Fibroblast of villous mesenchyme (primary cell): ENCODE measurements around the gene MPO. TPM values are rescaled to one million over a fixed set of nuclear protein-coding genes. Genes with fewer than 3 reads are reported as not detected.

ENCODE experiments used
- DNase-seq: peaks from one replicate; pipeline ENCODE4 v3.0.0-alpha.2; 2010; ENCODE audit warnings: low read depth
- H3K4me3 ChIP-seq: 2 replicates; pipeline ENCODE4 v1.5.1; 2011; ENCODE audit warnings: low read depth, mild to moderate bottlenecking, low read length
- total RNA-seq: library from RNA; depleted of rRNA; stranded (reverse); fragments of >200 nt; gene quantifications from 2 replicates; pipeline ENCODE4 v1.2.3, GENCODE V29; 2012
- TF ChIP-seq, protein P1 (sequence below): IDR thresholded peaks from 2 replicates; pipeline ENCODE4 v1.5.1; 2012; ENCODE audit warnings: low read depth, mild to moderate bottlenecking, low read length; ENCODE audit not compliant: insufficient read depth

The MPO gene
- total RNA-seq, 1 donor, result not detected

DNA sequence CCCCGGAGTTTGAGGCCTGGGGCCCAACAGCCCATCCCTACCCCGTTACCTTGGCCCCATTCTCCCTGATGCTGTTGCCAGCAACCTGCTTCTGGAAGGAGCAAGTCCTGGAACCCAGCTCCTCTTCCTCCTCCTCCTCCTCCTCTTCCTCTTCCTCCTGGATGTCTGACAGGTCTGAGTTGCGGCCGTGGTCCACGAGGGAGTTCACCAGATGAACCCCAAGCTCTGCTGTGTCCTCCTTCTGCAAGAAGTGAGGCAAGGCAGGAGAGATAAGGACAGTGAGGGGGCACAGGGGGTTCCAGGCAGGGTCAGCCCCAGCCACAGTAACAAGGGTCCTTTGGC, 29.2 kb upstream of the MPO start:
- DNase-seq, result no peak
- no peak overlapping the region for H3K4me3 ChIP-seq
- TF ChIP-seq, protein P1, sequence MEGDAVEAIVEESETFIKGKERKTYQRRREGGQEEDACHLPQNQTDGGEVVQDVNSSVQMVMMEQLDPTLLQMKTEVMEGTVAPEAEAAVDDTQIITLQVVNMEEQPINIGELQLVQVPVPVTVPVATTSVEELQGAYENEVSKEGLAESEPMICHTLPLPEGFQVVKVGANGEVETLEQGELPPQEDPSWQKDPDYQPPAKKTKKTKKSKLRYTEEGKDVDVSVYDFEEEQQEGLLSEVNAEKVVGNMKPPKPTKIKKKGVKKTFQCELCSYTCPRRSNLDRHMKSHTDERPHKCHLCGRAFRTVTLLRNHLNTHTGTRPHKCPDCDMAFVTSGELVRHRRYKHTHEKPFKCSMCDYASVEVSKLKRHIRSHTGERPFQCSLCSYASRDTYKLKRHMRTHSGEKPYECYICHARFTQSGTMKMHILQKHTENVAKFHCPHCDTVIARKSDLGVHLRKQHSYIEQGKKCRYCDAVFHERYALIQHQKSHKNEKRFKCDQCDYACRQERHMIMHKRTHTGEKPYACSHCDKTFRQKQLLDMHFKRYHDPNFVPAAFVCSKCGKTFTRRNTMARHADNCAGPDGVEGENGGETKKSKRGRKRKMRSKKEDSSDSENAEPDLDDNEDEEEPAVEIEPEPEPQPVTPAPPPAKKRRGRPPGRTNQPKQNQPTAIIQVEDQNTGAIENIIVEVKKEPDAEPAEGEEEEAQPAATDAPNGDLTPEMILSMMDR, result no peak

DNA sequence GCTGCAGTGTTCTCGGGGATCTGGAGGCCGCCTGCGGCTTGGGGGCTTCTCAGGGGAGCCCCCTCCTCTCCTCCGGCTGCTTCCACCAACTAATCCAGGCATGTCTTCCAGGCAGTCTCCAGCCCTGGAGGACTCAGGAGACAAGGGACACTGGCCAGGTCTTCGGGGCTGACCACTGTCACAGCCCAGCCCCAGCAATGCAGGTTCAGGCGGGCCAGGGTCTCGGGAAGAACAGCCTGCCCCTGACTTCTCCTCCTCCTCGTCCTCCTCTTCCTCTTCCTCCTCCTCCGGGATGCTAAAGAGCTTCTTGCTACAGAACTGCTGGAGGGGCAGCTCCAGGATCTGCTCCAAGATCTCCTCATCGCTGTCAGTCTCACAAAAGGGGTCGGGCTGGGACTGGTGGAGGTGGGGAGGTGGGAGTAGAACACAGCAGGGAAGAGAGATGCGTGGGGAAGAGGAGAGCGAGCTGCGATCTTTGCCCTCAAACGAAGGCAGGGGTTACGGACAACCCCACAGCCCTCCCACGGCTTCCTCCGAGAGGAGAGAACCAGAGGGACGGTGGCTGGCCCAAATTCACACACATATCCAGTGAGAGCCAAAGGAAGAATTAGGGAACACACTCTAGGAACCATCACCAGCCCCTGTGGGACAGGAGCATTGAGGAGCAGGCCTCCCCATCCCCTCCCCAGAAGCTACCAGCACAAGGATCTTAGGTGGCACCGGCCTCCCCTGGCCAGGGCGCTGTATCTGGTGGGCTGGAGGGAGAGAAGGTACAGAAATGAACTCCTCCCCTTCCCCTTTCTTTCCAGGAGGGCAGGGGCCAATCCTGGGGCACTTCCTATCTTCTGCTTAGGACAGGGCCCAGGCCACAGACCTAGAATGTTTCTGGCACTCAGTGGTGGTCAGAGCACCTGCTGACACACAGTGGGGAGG, 28.5 kb upstream of the MPO start:
- no peak overlapping the region for H3K4me3 ChIP-seq
- TF ChIP-seq, protein P1, result no peak
- DNase-seq, result no peak

DNA sequence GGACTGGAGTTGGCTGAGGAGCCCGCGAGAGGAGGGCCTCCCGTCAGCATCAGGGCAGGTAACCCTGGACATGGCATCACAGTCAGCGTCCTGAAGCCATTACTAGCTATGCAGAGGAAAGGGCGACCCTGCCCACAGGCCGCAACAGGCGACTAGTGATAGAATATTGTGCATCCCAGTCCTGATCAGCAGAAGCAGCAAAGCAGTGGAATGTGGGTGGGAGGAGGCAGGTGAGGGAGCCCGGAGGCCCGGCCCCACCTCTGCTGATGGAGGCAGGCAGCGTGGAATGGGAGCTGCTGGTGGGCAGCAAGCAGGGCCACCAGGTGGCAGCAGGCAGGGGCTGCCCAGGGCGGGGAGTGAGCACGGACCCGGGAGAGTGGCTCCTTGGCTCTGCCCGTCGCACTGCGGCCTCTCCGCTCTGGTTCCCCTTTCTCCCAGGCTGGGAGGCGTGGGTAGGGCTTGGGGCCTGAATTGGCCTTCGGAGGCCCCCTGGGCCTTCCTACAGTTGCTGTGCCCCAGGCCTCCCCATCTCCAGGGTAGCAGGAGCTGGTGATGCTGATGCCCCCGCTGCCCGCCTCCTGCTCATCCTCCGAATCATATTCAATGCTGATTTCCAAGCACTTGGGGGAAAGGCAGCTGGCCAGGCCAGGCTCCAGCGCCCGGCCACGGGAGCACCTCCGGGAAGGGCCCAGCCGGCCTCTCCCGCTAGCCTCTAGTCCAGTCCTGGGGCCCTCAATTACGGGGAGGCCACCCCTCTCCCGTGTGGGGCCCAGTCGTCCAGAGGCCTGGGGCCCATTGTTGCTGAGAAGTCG, 27.6 kb upstream of the MPO start:
- H3K4me3 ChIP-seq, result no peak overlapping the region
- TF ChIP-seq, protein P1, result no peak
- DNase-seq, result no peak

DNA sequence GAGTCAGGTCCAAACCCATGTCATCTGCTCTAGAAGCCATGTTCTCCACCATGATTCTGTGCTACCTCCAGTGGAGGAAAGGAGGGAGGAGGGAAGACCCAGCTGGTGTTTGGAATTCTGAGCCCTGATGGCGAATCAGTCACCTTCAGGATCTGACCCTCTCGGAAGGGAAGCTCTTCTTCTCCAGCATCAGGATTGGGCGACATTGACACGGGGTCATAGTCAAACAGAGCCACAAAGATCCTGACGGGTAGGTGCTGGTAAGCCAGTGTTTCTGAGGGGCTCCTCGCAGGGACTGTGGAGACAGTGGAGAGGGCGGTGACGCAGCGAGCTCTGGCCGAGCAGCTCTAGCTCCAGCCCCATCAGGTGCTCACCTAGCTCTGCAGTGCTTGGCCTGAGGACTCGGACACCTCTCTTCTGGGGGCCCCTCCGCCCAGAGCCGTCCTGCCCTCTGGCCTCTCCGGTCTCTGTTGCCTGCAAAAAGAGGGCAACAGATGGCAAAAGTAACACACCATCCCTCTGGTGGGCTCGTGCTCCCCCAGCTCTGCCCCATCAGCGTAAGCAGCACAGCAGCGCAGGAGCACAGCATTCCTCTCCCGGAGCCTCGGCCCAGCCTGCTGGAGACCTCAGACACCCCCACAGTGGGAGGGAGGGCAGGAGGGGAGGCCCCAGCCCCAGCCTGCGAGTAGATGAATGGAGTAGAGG, 26.9 kb upstream of the MPO start:
- no peak overlapping the region for H3K4me3 ChIP-seq
- TF ChIP-seq, protein P1, result no peak
- no peak for DNase-seq

DNA sequence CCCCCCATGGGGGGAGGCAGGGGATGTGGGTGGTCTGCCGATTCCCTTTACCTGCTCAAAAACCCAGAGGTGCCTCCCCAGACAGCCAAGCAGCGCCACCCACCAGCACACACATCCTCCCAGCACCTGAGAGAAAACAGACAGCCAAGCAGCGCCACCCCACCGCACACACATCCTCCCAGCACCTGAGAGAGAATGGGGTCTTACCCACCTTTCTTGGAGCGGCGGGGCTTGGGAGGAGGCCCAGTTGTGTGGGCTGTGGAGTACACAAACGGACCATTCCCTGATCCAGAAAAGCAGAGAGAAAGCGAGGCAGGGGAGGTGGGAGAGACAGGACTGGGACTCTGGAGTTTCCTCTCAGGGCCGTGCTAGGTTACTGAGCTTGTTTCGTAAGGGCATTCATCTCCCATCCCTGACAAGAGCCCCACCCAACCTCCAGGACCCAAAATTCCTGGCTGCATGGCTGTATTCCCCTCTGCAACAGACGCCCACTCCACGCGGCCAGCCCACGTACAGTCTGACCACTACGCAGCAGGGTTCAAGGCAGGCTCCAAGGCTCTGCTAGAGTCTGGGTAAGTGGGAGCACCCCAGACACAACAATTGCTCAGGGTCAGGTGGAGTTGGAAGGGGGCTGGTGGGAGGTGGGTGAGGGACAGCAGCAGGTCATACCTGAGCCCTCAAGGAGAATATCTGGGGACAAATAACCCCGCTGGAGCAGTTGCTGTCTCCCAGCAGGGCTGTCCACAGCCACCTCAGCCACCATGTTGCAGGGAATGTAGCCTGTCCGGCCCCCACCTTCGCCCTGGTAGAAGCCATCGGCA, 25.6 kb upstream of the MPO start:
- no peak overlapping the region for H3K4me3 ChIP-seq
- TF ChIP-seq, protein P1, result no peak
- no peak for DNase-seq

DNA sequence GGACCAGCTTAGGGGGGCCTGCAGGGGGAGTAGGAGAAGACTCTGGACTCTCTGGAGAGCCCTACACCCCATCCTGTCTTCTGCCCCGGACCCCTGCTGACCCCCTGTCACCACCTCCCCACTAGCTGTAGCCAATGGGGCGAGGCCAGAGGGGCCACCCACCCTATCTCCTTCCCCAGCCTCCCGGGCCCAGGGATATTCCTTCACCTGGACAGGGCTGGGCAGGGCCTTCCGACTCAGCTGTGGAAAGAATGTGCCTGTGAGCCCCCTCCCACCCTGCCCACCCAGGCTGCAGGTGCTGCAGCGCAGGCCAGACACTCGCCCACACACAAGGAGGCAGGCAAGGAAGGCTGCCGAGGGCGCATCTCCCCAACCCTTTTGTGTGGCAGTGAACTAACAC, 24.9 kb upstream of the MPO start:
- TF ChIP-seq, protein P1, result no peak
- no peak for DNase-seq

More for the DNA sequence above, 24.9 kb upstream of the MPO start:
- H3K4me3 ChIP-seq, result no peak overlapping the region
